ENCODE data around the gene MYL6B. TPM values are rescaled to one million over a fixed set of nuclear protein-coding genes. Genes with fewer than 3 reads are reported as not detected.
"Not testable (repeated sequence)": the region's sequence is repeated elsewhere in the genome, so short reads cannot be mapped to it uniquely, and the experiment has no call there.

MYL6B gene
- total and polyA plus RNA-seq, 2 donors (not counting 3 experiments of a cell fraction or from before 2014, with no cell fraction given) = 135 to 185 TPM

DNA sequence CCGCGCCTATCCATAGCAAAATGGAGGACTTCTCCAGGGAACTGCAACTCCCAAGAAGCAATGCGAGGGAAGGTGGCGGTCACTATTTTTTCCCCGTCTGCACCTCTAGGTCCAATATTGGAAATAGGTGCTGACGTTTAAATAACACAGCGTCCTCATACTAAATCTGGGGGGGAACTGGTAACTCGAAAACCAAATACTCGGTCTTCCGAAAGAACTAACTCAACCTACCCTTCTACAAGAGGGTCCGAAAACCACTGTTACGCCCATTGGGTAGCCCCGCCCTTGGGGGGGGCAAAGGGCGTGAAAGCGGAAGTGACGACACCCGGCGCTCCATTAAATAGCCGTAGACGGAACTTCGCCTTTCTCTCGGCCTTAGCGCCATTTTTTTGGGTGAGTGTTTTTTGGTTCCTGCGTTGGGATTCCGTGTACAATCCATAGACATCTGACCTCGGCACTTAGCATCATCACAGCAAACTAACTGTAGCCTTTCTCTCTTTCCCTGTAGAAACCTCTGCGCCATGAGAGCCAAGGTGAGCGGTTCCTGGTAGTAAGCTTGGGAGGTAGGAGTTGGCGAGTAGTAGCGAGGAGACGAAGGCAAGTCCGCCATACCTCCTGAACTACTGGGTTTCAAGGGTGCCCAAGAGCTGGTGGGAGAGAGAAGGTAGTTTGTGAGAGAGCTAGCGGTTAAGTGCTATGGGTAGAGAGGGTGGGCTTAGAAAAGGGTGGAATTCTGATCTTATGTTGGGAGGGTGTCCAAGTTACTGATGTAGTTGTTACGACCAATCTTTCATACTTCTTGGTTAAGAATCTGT, 35.9 kb upstream of the MYL6B start, which contains the start of gene RPL41:
Gene RPL41 (plus strand): TSS at position 367 of the 815 bp plus-strand sequence.
- intact Hi-C loops (cut with micrococcal nuclease) (loop anchor here (1.0 kb wide), 3 partner anchors 12 to 69 kb away; partner anchors contain the start of gene PA2G4), dilution Hi-C loops (cut with MboI; ENCODE audit: extremely low pct_ligation_motif_present, low sequenced_read_pairs) (no loop called here)
- DNase-seq (ENCODE audit: low read depth, low spot score) (peak; percentile 96), FAIRE-seq (peak; percentile 91)
- peak within 1 kb of the TSS; percentile 70 to 98 (median 72) for H3K4me3 ChIP-seq (replicated peaks in 1 of 3; ENCODE audit: insufficient read depth in 1 of 3, low read depth in 1 of 3, low read length in 3 of 3)
- TSS peak; percentile 77 for BruUV-seq (replicated peaks)
- no peaks in the 10 kb centered on the region for H3K27me3 ChIP-seq (ENCODE audit: control insufficient read depth in 2 of 2, insufficient read depth in 2 of 2, low read length in 2 of 2)
- no peak for TF ChIP-seq MYC (IDR thresholded peaks at IDR 0.05; ENCODE audit: low read depth, low read length)
- peak; percentile 100 for TF ChIP-seq POLR2AphosphoS5 (IDR thresholded peaks at IDR 0.05; ENCODE audit: insufficient read depth, low read depth, low read length)
- TF ChIP-seq POLR2A (IDR thresholded peaks at IDR 0.05; ENCODE audit: low read depth, low read length) = peak; percentile 100
- TF ChIP-seq EZH2 (IDR thresholded peaks at IDR 0.05; ENCODE audit: borderline replicate concordance, low read depth, low read length, severe bottlenecking) = no peak
- H2AFZ ChIP-seq (ENCODE audit: low read depth, low read length) = peak within 1 kb of the TSS; percentile 22
- H3K4me2 ChIP-seq (ENCODE audit: insufficient read depth, low read length) = peak within 1 kb of the TSS; percentile 66
- H3K36me3 ChIP-seq (ENCODE audit: control insufficient read depth in 2 of 2, extremely low read depth in 1 of 2, insufficient read depth in 2 of 2, low read length in 2 of 2) = peaks cover 3 to 14% of the 10 kb centered on the region in 2 experiments
- peaks cover 24% of the 10 kb centered on the region for H3K79me2 ChIP-seq (ENCODE audit: control insufficient read depth, insufficient read depth, low read length)
- POLR2A ChIA-PET = interaction anchor here (0.6 to 4.0 kb wide), 4 partner anchors 12 to 143 kb away, joined by 3 to 37 read pairs (median 12); partner anchors contain the start of genes PA2G4, RAB5B and SMARCC2
- H3K9me1 ChIP-seq (replicated peaks; ENCODE audit: control insufficient read depth, extremely low read depth, insufficient read depth, low read length) = no peaks in the 10 kb centered on the region
- no peaks in the 10 kb centered on the region for H3K9me3 ChIP-seq (replicated peaks; ENCODE audit: control insufficient read depth, insufficient read depth, low read length)
- H3K4me1 ChIP-seq (ENCODE audit: control insufficient read depth, extremely low read depth, insufficient read depth, low read length) = peaks cover 24% of the 10 kb centered on the region
- H4K20me1 ChIP-seq (replicated peaks; ENCODE audit: control insufficient read depth, extremely low read depth, insufficient read depth, low read length) = no peaks in the 10 kb centered on the region
- peak within 1 kb of the TSS; percentile 86 for H3K27ac ChIP-seq (ENCODE audit: insufficient read depth, low read depth, low read length)
- peak within 1 kb of the TSS; percentile 95 for H3K9ac ChIP-seq (replicated peaks; ENCODE audit: extremely low read depth, insufficient read depth, low read length)
- CTCF ChIA-PET = interaction anchor here (1.4 to 11.9 kb wide), 4 partner anchors 12 to 72 kb away, joined by 3 to 236 read pairs (median 18); partner anchors contain the start of genes PA2G4 and SMARCC2

DNA sequence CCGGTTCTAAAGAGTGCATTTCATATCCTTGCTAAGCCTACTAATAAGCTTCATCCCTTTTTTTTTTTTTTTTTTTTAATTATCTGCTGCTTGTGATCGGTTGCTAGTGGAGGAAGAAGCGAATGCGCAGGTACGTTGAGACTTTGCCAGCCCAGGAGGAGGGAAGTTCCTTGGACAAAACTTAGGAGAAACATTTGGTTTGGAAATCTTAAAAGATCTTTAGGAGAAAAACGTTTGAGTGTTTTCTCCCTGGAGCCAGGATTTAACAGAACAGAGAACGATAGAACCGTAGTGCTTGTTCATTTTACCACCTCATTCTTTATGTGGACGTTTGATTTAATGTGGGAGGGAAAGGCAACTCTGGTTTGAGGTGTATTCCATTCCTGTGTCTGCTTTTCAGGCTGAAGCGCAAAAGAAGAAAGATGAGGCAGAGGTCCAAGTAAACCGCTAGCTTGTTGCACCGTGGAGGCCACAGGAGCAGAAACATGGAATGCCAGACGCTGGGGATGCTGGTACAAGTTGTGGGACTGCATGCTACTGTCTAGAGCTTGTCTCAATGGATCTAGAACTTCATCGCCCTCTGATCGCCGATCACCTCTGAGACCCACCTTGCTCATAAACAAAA, 35.2 kb upstream of the MYL6B start:
- H3K9me3 ChIP-seq (replicated peaks; ENCODE audit: control insufficient read depth, insufficient read depth, low read length); intact Hi-C loops (cut with micrococcal nuclease); H4K20me1 ChIP-seq (replicated peaks; ENCODE audit: control insufficient read depth, extremely low read depth, insufficient read depth, low read length); DNase-seq (ENCODE audit: low read depth, low spot score); dilution Hi-C loops (cut with MboI; ENCODE audit: extremely low pct_ligation_motif_present, low sequenced_read_pairs); FAIRE-seq; H3K27me3 ChIP-seq (ENCODE audit: control insufficient read depth in 2 of 2, insufficient read depth in 2 of 2, low read length in 2 of 2); H3K9me1 ChIP-seq (replicated peaks; ENCODE audit: control insufficient read depth, extremely low read depth, insufficient read depth, low read length); H2AFZ ChIP-seq (ENCODE audit: low read depth, low read length): not testable (repeated sequence)
- H3K36me3 ChIP-seq (ENCODE audit: control insufficient read depth in 2 of 2, extremely low read depth in 1 of 2, insufficient read depth in 2 of 2, low read length in 2 of 2) = peaks cover 0 to 15% of the 10 kb centered on the region in 2 experiments
- CTCF ChIA-PET = interaction anchor here (2.2 to 11.9 kb wide), 4 partner anchors 10 to 72 kb away, joined by 14 to 236 read pairs (median 27); partner anchors contain the start of genes ESYT1, PA2G4 and SMARCC2
- H3K9ac ChIP-seq (replicated peaks; ENCODE audit: extremely low read depth, insufficient read depth, low read length) = peak overlapping the region; percentile 95
- H3K4me3 ChIP-seq (replicated peaks in 1 of 3; ENCODE audit: insufficient read depth in 1 of 3, low read depth in 1 of 3, low read length in 3 of 3) = peak overlapping the region; percentile 70 to 98 (median 72)
- peak overlapping the region; percentile 66 for H3K4me2 ChIP-seq (ENCODE audit: insufficient read depth, low read length)
- BruUV-seq (replicated peaks) = TSS peak; percentile 63
- H3K27ac ChIP-seq (ENCODE audit: insufficient read depth, low read depth, low read length) = peak overlapping the region; percentile 86
- POLR2A ChIA-PET = interaction anchor here (0.7 to 4.0 kb wide), 4 partner anchors 11 to 143 kb away, joined by 3 to 37 read pairs (median 19); partner anchors contain the start of genes ESYT1, PA2G4, RAB5B and SMARCC2
- peaks cover 24% of the 10 kb centered on the region for H3K79me2 ChIP-seq (ENCODE audit: control insufficient read depth, insufficient read depth, low read length)
- H3K4me1 ChIP-seq (ENCODE audit: control insufficient read depth, extremely low read depth, insufficient read depth, low read length) = peaks cover 24% of the 10 kb centered on the region
